Measurements from ENCODE around the gene CAGE1.

- TF ChIP-seq CTCF (optimal IDR thresholded peaks at IDR 0.05 in 1 of 3, IDR thresholded peaks at IDR 0.05 in 1 of 3, conservative IDR thresholded peaks at IDR 0.05 in 1 of 3; ENCODE audit: extremely low read depth in 1 of 3, insufficient read depth in 2 of 3, low read length in 3 of 3) (no peak), EZH2 (IDR thresholded peaks at IDR 0.05; ENCODE audit: low read length) (no peak)
Observed at GRCh38 chr6:7418238-7418905, 28.8 kb upstream of the CAGE1 start.

All from keratinocyte (primary cell).